ENCODE data around the gene ME1. TPM values are rescaled to one million over a fixed set of nuclear protein-coding genes. Genes with fewer than 3 reads are reported as not detected.

ME1 gene
- total RNA-seq, 1 experiment from 2014 or later, result not detected

- in situ Hi-C loops (cut with HindIII; ENCODE audit: low sequenced_read_pairs), result no loop called here
These were observed 5.8 kb upstream of the ME1 start for GRCh38 chr6:83436674-83437073.

DNA sequence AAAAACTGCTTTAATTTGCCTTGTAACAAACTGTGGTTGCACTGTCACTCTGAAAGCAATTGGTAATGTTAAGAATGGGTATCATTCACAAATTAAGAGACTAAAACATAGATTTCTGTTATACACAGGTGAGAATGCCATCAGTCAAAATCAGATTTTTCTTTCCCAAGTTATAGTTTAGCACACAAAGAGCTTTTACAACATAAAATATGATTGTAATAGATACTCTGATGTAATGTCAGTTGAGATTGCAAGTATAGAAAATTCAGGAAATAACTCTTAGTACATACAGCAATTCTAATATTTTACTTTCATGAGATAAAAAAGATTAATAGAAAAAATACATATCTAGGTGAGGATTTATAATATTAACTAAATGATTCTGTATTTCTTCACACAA, 2.3 kb upstream of the ME1 start:
- no peak for DNase-seq (ENCODE audit: low spot score)
- in situ Hi-C loops (cut with HindIII; ENCODE audit: low sequenced_read_pairs), result no loop called here

More at GRCh38 chr6:83436674-83437073, 5.8 kb upstream of the ME1 start:
- DNase-seq (ENCODE audit: low spot score), result no peak

GRCh38 chr6:83432636-83433035, 1.8 kb upstream of the ME1 start:
- no peak for DNase-seq (ENCODE audit: low spot score)
- in situ Hi-C loops (cut with HindIII; ENCODE audit: low sequenced_read_pairs), result no loop called here

DNA sequence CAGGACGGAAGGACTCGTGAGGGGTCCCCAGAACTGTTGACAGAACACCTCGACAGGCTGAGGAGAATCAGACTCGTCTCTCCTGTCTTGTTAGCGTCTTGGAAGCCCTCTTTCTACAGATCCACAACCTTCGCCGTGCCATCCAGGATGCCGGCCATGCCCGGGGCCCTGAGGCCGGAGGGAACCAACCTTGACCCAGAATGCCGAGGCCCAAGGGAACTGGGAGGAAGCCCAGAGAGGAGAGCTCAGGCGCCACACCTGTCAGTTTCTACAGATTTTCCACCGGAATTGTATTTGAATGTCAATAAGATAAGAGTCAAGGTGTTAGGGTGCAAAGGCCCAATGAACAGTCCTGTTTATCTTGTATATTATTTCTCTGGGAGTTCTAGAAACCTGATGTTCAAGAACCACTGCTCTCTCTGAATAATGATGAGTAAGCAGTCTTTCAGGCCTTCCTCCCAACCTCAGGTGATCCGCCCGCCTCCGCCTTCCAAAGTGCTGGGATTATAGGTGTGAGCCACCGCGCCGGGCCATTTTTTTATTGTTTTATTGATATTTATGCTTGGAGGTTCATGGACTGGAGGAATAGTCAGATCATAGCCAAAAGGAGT, 799 bp upstream of the ME1 start:
- no peak for DNase-seq (ENCODE audit: low spot score)
- in situ Hi-C loops (cut with HindIII; ENCODE audit: low sequenced_read_pairs), result no loop called here

DNA sequence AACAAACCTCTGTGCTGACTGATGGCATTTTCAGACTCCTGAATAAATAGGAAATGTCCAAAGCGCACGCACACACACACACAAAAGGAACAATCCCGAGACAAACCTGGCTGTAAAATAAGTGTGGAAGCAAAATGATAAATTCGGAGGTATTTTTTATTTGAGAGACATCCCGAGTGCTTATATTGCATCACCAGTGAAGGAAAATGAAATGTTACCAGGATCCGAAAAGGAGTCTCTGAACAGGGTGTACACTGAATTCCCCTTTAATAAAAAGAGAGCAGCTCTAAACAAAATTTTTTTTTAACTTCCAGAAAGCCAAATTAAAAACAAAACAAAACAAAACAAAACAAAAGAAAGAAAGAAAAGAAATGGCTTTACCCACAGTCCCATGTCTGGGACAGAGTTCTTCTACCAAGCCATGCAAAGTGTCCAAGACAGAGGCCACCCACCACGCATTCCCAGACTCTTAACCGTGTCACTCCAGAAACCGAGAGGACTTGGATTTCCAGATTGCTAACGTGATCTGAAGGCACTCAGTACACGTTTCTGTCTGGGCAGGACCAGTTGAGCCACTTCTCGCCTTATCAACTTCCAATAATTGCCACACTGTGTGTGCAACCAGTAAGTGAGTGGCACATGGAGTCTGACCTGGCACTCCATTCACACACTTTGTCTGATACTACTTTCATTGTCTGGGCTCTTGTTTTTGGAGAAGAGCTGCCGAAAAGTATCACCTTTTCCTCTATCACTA, 817 bp downstream of the ME1 start:
- DNase-seq (ENCODE audit: low spot score), result peak; percentile 69

DNA sequence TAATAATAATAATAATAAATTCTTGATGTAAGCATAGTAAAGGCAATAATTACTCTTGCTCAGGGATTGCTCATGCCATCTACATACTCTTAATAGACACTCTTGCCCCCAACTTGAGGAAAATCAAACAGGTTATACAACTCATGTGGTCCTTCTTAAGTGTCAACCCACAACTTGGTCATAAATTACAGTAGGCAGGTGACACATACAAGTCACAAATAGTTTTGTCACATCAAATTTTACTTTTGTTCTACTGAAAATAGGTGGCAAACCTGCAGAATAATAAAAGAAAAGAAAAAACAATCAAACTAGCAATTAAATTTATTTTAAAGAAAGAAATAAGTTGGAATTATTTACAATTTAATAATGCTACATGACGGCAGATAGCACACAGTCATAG, 1.6 kb downstream of the ME1 start:
- in situ Hi-C loops (cut with HindIII; ENCODE audit: low sequenced_read_pairs), result no loop called here

More for the DNA sequence above, 817 bp downstream of the ME1 start:
- in situ Hi-C loops (cut with HindIII; ENCODE audit: low sequenced_read_pairs), result no loop called here

GRCh38 chr6:83424392-83425018, 6.3 kb downstream of the ME1 start:
- DNase-seq (ENCODE audit: low spot score), result no peak
- in situ Hi-C loops (cut with HindIII; ENCODE audit: low sequenced_read_pairs), result no loop called here

More for the DNA sequence above, 1.6 kb downstream of the ME1 start:
- DNase-seq (ENCODE audit: low spot score), result no peak

GRCh38 chr6:83417880-83418663, 12.8 kb downstream of the ME1 start:
- in situ Hi-C loops (cut with HindIII; ENCODE audit: low sequenced_read_pairs), result no loop called here

DNA sequence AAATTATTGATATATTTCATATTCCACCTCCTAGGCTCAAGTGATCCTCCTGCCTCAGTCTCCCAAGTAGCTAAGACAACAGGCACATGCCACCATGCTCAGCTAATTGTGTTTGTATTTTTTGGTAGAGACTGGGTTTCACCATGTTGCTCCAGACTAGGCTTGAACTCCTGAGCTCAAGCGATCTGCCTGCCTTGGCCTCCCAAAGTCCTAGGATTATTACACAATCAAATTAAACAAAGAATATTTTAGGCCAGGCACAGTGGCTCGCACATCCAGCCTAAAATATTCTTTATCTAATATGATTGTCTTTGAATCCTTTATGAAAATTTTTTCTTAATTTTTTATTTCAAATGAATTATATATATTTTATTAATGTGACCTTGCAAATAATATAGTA, 17.8 kb downstream of the ME1 start:
- no peak for DNase-seq (ENCODE audit: low spot score)
- in situ Hi-C loops (cut with HindIII; ENCODE audit: low sequenced_read_pairs), result no loop called here

More at GRCh38 chr6:83417880-83418663, 12.8 kb downstream of the ME1 start:
- peak; percentile 35 for DNase-seq (ENCODE audit: low spot score)

DNA sequence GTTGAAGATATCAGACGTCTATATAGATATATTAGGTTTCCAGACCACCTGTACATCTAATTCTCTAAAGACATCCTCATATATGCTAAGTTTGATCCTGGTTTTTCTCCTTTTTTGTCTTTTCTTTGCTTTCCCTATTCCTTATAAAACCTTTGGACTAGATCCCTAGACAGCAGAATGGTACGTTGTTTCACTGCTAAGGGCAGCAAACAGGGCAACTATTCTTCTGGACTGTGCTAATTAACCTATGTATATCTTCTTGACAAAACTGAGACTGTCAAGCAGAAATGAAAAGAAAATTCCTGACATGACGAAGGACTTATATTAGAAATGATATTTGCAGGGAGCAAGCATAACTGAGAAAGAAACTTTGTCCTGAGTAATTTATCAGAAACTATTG, 19.1 kb downstream of the ME1 start:
- in situ Hi-C loops (cut with HindIII; ENCODE audit: low sequenced_read_pairs), result no loop called here
- no peak for DNase-seq (ENCODE audit: low spot score)

DNA sequence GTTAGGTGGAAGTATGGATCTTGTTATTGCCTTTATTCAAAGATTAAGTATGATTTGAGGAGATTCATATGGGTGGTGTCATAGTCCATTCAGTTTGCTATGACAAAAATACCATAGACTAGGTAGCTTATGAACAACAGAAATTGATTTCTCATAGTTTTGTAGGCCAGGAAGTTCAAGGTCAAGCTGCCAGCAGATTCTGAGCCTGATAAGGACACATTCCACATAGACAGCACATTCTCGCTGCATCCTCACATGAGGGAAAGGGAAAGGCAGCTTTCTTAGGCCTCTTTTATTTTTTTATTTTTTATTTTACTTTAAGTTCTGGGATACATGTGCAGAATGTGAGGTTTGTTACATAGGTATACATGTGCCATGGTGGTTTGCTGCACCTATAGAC, 27.7 kb downstream of the ME1 start:
- in situ Hi-C loops (cut with HindIII; ENCODE audit: low sequenced_read_pairs), result no loop called here
- DNase-seq (ENCODE audit: low spot score), result no peak

GRCh38 chr6:83389606-83390005, 41.2 kb downstream of the ME1 start:
- no peak for DNase-seq (ENCODE audit: low spot score)
- in situ Hi-C loops (cut with HindIII; ENCODE audit: low sequenced_read_pairs), result no loop called here

- in situ Hi-C loops (cut with HindIII; ENCODE audit: low sequenced_read_pairs), result no loop called here
- no peak for DNase-seq (ENCODE audit: low spot score)
These were observed 45.4 kb downstream of the ME1 start for GRCh38 chr6:83385473-83385872.

DNA sequence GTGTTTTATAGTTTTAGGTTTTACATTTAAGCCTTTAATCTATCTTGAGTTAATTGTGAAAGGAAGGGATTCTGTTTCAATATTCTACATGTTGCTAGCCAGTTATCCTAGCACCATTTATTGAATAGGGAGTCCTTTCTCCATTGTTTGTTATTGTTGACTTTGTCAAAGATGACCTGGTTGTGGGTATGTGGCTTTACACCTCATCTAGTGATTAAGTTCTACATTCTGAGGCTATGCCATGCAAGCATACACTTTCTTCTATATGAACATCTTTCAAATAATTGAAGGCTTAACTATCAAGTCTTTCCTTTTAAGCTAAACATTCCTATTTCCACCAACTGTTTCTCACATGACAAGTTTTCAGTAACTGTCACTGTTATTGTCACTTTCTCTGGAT, 46.1 kb downstream of the ME1 start:
- no peak for DNase-seq (ENCODE audit: low spot score)
- in situ Hi-C loops (cut with HindIII; ENCODE audit: low sequenced_read_pairs), result no loop called here

DNA sequence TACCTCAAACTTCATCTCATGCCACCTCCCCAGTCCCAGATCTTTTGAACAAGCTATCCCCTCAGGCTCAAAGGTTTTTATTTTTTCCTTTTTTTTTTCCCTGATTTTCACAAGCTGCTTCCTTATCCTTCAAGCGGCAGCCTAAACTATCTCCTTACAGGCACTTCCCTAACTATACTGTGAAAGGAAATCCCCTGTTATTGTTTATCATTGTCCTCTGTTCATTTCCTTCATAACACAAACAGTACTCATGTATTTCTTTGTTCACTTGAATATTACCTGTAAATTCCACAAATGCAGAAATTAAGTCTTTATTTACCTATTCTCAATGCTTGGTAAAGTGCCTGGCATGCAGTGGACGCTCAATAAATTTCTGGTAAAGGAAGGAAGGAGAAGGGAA, 48.9 kb downstream of the ME1 start:
- no peak for DNase-seq (ENCODE audit: low spot score)
- in situ Hi-C loops (cut with HindIII; ENCODE audit: low sequenced_read_pairs), result no loop called here

- DNase-seq (ENCODE audit: low spot score), result no peak
- in situ Hi-C loops (cut with HindIII; ENCODE audit: low sequenced_read_pairs), result no loop called here
These were observed 52.0 kb downstream of the ME1 start for GRCh38 chr6:83378621-83379388.

GRCh38 chr6:83371423-83371822, 59.4 kb downstream of the ME1 start:
- DNase-seq (ENCODE audit: low spot score), result no peak
- in situ Hi-C loops (cut with HindIII; ENCODE audit: low sequenced_read_pairs), result no loop called here

- in situ Hi-C loops (cut with HindIII; ENCODE audit: low sequenced_read_pairs), result no loop called here
- DNase-seq (ENCODE audit: low spot score), result no peak
These were observed 60.3 kb downstream of the ME1 start for GRCh38 chr6:83370567-83370966.

DNA sequence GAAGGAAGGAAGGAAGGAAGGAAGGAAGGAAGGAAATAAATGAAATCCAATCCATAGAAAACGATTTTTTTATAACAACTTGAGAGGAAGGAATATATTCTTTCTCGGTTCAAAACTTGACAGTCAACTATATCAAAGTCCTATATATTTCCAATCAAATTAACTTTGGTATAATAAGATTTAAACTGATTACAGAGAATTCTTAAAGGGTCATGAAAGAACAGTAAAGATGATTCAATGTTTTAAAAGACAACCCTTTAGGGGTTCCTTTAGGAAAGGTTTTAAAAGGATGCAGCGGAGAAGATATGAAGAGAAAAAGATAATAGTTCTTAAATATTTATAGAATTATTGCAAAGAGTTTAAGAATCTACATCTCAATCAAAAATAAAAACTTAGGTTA, 61.2 kb downstream of the ME1 start:
- DNase-seq (ENCODE audit: low spot score), result no peak
- in situ Hi-C loops (cut with HindIII; ENCODE audit: low sequenced_read_pairs), result no loop called here

Measured in G401 (cell line).